ENCODE results near the gene IER2. TPM values are rescaled to one million over a fixed set of nuclear protein-coding genes. Genes with fewer than 3 reads are reported as not detected.

The IER2 gene
- total RNA-seq, 1 donor from 2014 or later, result 17.3 TPM

DNA sequence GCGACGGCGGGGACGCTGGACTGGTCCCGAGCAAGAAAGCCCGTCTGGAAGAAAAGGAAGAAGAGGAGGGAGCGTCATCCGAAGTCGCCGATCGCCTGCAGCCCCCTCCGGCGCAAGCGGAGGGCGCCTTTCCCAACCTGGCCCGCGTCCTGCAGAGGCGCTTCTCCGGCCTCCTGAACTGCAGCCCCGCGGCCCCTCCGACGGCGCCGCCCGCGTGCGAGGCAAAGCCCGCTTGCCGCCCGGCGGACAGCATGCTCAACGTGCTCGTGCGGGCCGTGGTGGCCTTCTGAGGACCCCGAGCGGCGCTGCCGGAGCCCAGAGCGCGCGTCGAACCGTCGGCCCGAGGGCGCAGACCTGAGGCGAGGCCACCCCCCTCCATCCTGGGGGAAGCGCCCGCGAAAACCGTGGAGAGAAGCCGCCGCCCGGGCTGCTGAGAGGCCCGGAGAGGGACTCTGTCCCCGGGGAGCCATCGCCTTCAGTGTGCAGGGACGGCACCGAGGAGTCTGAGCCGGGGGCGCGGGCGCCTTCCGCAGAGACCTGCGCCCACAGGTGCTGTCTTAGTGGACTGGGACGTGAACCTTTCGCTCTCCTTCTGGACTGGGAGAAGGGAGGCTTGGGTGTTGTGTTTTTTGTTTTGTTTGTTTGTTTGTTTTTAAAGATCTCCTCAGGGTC lies 3.5 kb downstream of the IER2 start:
- Histone ChIP-seq H3K27ac (replicated peaks) (peak overlapping the region; percentile 99), H3K9me3 (replicated peaks) (no peaks in the 10 kb centered on the region), H3K36me3 (peaks cover 7% of the 10 kb centered on the region), H3K4me1 (peaks cover 72% of the 10 kb centered on the region), H3K27me3 (ENCODE audit: low read depth) (no peaks in the 10 kb centered on the region), H3K4me3 (peak overlapping the region; percentile 91)
- intact Hi-C loops (cut with micrococcal nuclease), result no loop called here
- TF ChIP-seq, protein P1, sequence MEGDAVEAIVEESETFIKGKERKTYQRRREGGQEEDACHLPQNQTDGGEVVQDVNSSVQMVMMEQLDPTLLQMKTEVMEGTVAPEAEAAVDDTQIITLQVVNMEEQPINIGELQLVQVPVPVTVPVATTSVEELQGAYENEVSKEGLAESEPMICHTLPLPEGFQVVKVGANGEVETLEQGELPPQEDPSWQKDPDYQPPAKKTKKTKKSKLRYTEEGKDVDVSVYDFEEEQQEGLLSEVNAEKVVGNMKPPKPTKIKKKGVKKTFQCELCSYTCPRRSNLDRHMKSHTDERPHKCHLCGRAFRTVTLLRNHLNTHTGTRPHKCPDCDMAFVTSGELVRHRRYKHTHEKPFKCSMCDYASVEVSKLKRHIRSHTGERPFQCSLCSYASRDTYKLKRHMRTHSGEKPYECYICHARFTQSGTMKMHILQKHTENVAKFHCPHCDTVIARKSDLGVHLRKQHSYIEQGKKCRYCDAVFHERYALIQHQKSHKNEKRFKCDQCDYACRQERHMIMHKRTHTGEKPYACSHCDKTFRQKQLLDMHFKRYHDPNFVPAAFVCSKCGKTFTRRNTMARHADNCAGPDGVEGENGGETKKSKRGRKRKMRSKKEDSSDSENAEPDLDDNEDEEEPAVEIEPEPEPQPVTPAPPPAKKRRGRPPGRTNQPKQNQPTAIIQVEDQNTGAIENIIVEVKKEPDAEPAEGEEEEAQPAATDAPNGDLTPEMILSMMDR (IDR thresholded peaks at IDR 0.05; ENCODE audit: borderline replicate concordance), result peak; percentile 9
- DNase-seq, result no peak

DNA sequence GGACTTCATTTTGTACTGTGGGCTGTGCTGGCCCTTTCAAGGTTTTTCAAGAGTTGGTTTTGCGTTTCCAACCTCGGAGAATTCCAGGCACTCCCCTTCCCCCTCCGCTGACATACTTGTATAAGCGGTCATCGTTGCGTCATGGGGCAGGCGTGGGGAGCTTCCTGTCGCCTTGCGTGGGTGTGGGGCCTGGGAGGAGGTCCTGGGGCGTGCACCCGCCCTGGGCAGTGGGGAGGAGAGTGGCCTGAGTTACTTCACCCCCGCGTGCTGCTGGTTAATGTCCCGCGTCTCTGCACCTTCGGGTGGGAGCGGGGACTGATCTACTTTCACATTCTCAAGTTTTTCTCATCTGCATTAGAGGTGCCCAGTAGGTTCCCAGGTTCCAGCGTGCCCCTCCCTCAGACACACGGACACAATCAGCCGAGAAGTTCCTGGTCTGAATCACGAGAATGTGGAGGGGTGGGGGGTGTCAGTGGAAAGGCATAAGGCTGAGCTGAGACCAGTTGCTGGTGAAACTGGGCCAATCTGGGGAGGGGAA lies 4.1 kb downstream of the IER2 start:
- peak overlapping the region; percentile 99 for H3K27ac ChIP-seq (replicated peaks)
- peaks cover 66% of the 10 kb centered on the region for H3K4me1 ChIP-seq
- intact Hi-C loops (cut with micrococcal nuclease), result no loop called here
- peaks cover 7% of the 10 kb centered on the region for H3K36me3 ChIP-seq
- DNase-seq, result peak; percentile 93
- TF ChIP-seq, protein P1 (IDR thresholded peaks at IDR 0.05; ENCODE audit: borderline replicate concordance), result no peak
- no peaks in the 10 kb centered on the region for H3K27me3 ChIP-seq (ENCODE audit: low read depth)
- peak overlapping the region; percentile 91 for H3K4me3 ChIP-seq
- no peaks in the 10 kb centered on the region for H3K9me3 ChIP-seq (replicated peaks)

DNA sequence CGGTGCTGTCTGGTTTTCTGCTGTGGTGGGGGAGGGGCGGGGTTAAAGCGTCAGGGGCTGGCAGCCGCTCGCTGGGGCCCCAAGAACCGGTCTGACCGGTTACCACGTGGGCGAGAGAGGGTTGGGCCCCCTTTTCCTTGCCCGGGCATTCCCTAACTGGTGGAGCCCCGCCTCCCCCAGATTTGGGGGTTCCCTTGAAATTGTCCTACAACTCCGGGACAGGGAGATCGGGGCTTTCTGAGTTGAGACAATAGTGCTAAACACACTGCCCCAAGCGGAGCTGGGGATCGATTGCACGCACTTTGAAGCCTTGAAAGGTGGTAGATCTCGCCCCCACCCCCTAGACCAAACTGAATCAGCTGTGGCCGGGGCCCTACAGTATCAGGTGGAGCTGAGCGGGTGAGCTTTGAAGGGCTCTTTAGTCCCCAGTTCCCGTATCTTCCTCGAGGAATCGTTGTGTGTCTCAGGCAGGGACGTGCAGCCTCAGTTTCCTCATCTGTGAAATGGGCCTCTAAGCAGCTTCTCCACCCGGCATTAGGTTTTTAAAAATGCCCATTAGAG lies 4.8 kb downstream of the IER2 start:
- peak; percentile 54 for DNase-seq
- Histone ChIP-seq H3K27ac (replicated peaks) (peak overlapping the region; percentile 99), H3K36me3 (peaks cover 7% of the 10 kb centered on the region), H3K27me3 (ENCODE audit: low read depth) (no peaks in the 10 kb centered on the region), H3K4me3 (peak overlapping the region; percentile 91), H3K4me1 (peaks cover 59% of the 10 kb centered on the region), H3K9me3 (replicated peaks) (no peaks in the 10 kb centered on the region)
- TF ChIP-seq, protein P1 (IDR thresholded peaks at IDR 0.05; ENCODE audit: borderline replicate concordance), result no peak
- intact Hi-C loops (cut with micrococcal nuclease), result no loop called here

DNA sequence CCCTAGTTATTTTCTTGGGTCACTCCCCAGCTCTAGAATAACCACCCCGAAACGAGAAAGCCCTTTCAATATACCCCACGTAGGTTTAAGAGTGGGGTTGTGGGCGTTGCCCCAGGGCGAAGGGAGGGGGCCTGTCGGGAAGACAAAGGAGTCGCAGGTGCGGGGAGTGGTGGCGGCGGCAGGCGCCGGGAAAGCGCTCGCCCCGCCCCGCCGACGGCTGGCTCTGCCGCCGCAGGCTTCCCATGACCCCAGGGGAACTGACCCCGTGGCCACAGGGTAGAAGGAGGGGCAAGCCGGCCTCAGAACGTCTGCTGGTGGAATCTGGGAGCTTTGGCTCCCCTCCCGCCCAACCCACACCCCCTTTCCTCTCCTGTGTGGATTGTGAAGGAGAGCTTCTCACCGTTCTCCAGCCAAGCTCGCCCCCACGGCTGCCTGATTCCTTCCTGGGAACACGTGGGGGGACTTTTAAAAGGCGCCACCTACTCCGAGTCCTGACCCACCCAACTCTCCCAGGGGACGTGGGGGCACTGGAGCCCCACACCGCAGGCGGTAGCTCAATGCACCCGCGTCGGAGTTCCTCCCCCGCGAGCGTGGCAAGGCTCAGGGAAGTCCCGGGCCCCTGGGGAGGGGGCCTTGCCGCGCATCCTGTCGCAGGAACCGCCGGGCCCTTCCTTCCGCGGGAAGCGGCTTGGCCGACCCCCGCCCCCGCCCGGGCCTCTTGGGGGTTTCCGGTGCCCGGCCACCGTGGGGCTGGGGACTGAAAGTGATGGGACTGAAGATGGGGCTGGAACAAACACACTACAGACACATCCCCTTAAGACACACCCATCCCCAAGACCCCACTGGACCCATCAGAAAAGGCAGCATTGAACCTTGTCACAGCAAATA lies 5.5 kb downstream of the IER2 start:
- Histone ChIP-seq H3K27me3 (ENCODE audit: low read depth) (no peaks in the 10 kb centered on the region), H3K9me3 (replicated peaks) (no peaks in the 10 kb centered on the region), H3K36me3 (peaks cover 7% of the 10 kb centered on the region), H3K4me1 (peaks cover 55% of the 10 kb centered on the region), H3K27ac (replicated peaks) (peak overlapping the region; percentile 99), H3K4me3 (peak overlapping the region; percentile 91)
- peak; percentile 86 for DNase-seq
- TF ChIP-seq, protein P1 (IDR thresholded peaks at IDR 0.05; ENCODE audit: borderline replicate concordance), result no peak
- intact Hi-C loops (cut with micrococcal nuclease), result no loop called here

DNA sequence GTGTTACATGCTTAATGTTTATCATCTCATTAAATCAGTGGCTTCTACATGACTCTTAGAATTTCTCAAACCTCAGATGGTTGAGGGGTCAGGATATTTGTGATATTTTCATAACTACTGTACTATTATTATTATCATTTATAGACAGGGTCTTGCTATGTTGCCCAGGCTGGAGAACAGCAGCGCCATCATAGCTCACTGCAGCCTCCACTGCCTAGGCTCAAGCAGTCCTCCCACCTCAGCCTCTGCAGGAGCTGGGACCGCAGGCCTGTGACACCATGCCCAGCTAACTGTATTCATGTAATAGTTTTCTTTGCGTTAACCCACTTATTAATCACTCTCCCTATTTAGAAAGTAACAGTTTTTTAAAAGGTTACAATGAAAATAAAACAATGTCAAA lies 9.5 kb downstream of the IER2 start:
- intact Hi-C loops (cut with micrococcal nuclease), result no loop called here
- no peak for DNase-seq
- Histone ChIP-seq H3K4me3 (no peak overlapping the region), H3K4me1 (peaks cover 60% of the 10 kb centered on the region), H3K36me3 (no peaks in the 10 kb centered on the region), H3K9me3 (replicated peaks) (no peaks in the 10 kb centered on the region), H3K27me3 (ENCODE audit: low read depth) (no peaks in the 10 kb centered on the region), H3K27ac (replicated peaks) (no peak overlapping the region)
- TF ChIP-seq, protein P1 (IDR thresholded peaks at IDR 0.05; ENCODE audit: borderline replicate concordance), result no peak

All from left ventricle myocardium inferior (tissue), 1 donor.